Measurements from ENCODE around the gene PAQR7.

Gene PAQR7

DNA sequence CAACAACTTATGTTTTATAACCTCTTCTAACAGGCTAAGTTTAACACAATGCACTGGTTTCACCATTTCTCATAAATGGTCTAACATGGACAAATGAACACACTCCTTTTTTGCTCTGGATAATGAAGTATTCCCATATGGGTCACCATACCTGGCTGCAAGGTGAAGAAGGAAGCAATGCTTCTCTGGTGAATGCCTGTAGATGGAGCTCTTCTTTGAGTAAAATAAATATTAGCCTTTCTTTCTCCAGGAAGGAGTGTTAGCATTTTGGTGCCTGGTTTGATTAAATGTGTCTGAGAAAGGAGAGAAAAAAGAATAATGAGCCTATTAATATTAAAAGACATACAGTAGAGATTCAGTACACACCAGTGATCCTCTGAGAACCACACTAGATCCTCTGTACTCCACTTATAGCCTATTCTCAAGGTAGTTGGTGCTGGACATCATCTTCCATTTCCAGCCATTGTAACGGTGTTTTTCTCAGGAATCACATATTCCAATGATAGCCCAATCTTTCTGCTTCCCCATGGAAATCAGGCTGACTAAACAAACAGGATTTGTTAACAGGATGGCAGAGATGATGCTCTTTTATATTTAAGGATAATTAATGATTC, 38.1 kb downstream of the PAQR7 start:
- peak; percentile 61 for TF ChIP-seq CTCF (conservative IDR thresholded peaks at IDR 0.05; ENCODE audit: low read depth, low read length)
- H3K4me3 ChIP-seq (ENCODE audit: low read depth, low read length), result no peak overlapping the region
- peak; percentile 40 for DNase-seq (ENCODE audit: low read depth)

DNA sequence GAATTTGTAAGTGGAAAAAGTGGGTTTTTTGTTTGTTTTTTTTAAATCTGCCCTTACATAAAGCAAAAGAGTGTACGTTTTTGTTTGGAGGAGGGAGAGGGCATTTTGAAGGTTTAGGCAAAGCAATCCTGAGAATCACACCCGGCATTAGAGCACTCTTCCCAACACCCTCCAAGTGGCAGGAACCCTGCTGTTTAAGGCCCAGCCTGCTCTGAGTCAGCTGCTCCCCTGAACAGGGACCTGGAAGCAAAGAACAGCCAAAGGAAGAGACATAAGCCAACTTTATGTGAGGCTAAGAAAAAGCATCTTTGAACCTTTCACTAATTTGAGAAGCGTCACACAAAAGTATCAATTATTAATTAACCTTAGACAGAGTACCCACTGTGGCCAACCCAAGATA, 38.8 kb downstream of the PAQR7 start:
- TF ChIP-seq CTCF (conservative IDR thresholded peaks at IDR 0.05; ENCODE audit: low read depth, low read length), result no peak
- DNase-seq (ENCODE audit: low read depth), result peak; percentile 64
- H3K4me3 ChIP-seq (ENCODE audit: low read depth, low read length), result no peak overlapping the region

- DNase-seq (ENCODE audit: low read depth), result peak; percentile 32
- H3K4me3 ChIP-seq (ENCODE audit: low read depth, low read length), result no peak overlapping the region
- no peak for TF ChIP-seq CTCF (conservative IDR thresholded peaks at IDR 0.05; ENCODE audit: low read depth, low read length)
Measured at GRCh38 chr1:25834894-25835293, 40.6 kb downstream of the PAQR7 start.

DNA sequence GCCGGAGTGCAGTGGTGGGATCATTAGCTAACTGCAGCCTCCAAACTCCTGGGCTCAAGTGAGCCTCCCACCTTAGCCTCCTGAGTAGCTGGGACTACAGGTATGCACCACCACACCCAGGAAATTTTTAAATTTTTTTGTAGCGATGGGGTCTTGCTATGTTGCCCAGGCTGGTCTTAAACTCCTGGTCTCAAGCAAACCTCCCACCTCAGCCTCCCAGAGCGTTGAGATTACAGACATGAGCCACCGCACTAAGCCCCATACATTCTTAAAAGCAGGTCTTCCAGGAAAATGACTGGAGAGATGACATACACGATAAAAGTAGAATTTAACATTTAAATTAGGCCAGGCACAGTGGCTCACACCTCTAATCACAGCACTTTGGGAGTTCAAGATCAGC, 42.4 kb downstream of the PAQR7 start:
- TF ChIP-seq CTCF (conservative IDR thresholded peaks at IDR 0.05; ENCODE audit: low read depth, low read length), result no peak
- H3K4me3 ChIP-seq (ENCODE audit: low read depth, low read length), result no peak overlapping the region
- DNase-seq (ENCODE audit: low read depth), result no peak

GRCh38 chr1:25832336-25833037, 43.0 kb downstream of the PAQR7 start:
- no peak overlapping the region for H3K4me3 ChIP-seq (ENCODE audit: low read depth, low read length)
- no peak for DNase-seq (ENCODE audit: low read depth)
- TF ChIP-seq CTCF (conservative IDR thresholded peaks at IDR 0.05; ENCODE audit: low read depth, low read length), result no peak

GRCh38 chr1:25831569-25832196, 43.8 kb downstream of the PAQR7 start:
- TF ChIP-seq CTCF (conservative IDR thresholded peaks at IDR 0.05; ENCODE audit: low read depth, low read length), result no peak
- H3K4me3 ChIP-seq (ENCODE audit: low read depth, low read length), result no peak overlapping the region
- DNase-seq (ENCODE audit: low read depth), result peak; percentile 26

All from choroid plexus epithelial cell (primary cell).